Measurements from ENCODE around the gene ZNF672.

DNA sequence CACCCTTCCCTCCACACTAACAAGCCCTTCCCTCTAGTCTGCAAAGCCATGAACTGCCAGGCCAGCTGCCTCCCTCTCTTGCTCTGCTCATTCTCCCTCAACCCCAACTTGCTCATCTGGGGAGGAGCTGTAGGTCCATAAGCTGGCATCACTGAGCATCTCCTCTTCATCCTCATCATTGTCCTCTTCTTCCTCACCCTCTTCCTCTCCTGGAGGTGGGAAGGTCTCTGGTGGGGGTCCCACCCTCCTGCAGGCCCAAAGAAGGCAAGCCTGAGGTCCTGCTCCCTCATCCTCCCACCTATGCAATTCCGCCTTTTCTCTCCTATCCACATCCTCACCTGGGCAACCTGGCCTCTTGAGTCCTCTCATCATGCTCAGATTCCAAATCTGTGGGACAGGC lies 18.2 kb downstream of the ZNF672 start:
- TF ChIP-seq EZH2 (IDR thresholded peaks at IDR 0.05) (no peak), POLR2AphosphoS5 (IDR thresholded peaks at IDR 0.05; ENCODE audit: borderline replicate concordance, low read depth, low read length) (no peak), FOXP2 (optimal IDR thresholded peaks at IDR 0.05; ENCODE audit: control extremely low read depth, extremely low read length, insufficient read depth) (no peak)

Measured in SK-N-MC (cell line).